ENCODE results near the gene DOCK3. TPM values are rescaled to one million over a fixed set of nuclear protein-coding genes. Genes with fewer than 3 reads are reported as not detected.

Gene DOCK3
- total RNA-seq, 1 experiment from 2014 or later = 8.3 TPM

DNA sequence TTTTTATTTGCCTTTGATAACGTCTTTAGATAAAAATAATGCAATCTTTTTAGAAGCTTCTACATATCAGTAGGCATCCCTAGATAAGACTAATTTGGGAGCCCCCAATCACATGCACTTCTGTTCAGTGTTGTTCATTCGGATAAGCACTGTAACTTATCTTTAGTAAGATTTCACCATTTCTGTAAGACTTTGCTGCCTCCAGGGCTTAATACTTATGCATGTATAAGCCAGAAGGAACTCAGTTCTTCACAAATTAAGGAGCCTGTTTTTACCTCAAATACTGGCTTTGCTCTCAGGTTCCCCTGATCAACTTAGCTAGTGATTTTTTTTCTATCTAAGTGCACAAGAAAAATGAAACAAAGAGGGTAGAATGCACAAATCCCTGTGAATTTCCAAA is 20.3 kb downstream of the DOCK3 start:
- H3K23ac ChIP-seq (ENCODE audit: insufficient read length, low read depth, low read length) = no peak overlapping the region
- TF ChIP-seq, protein P1, sequence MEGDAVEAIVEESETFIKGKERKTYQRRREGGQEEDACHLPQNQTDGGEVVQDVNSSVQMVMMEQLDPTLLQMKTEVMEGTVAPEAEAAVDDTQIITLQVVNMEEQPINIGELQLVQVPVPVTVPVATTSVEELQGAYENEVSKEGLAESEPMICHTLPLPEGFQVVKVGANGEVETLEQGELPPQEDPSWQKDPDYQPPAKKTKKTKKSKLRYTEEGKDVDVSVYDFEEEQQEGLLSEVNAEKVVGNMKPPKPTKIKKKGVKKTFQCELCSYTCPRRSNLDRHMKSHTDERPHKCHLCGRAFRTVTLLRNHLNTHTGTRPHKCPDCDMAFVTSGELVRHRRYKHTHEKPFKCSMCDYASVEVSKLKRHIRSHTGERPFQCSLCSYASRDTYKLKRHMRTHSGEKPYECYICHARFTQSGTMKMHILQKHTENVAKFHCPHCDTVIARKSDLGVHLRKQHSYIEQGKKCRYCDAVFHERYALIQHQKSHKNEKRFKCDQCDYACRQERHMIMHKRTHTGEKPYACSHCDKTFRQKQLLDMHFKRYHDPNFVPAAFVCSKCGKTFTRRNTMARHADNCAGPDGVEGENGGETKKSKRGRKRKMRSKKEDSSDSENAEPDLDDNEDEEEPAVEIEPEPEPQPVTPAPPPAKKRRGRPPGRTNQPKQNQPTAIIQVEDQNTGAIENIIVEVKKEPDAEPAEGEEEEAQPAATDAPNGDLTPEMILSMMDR (conservative IDR thresholded peaks at IDR 0.05) = no peak
- peaks cover 15 to 22% of the 10 kb centered on the region in 2 experiments; a peak in 4 of 5 replicates for H3K9me3 Mint-ChIP-seq
- H4K20me1 ChIP-seq (ENCODE audit: control insufficient read depth, insufficient read depth, insufficient read length) = no peaks in the 10 kb centered on the region
- H3K79me2 ChIP-seq (ENCODE audit: insufficient read depth, low read length) = peaks cover 1% of the 10 kb centered on the region; the same call in 1 of the 2 replicates
- no peak overlapping the region for H2BK5ac ChIP-seq (ENCODE audit: insufficient read length, low read length)
- no peak overlapping the region for H4K91ac ChIP-seq (ENCODE audit: insufficient read length, low read depth, low read length)
- no peak overlapping the region for H4K5ac ChIP-seq (ENCODE audit: insufficient read length, low read depth, low read length)
- no peaks in the 10 kb centered on the region for H3K27me3 ChIP-seq (ENCODE audit: insufficient read depth, low read length)
- H3K27ac Mint-ChIP-seq = no peak overlapping the region
- H3K9me3 ChIP-seq (ENCODE audit: control insufficient read depth, low read depth, low read length) = no peaks in the 10 kb centered on the region
- no peak overlapping the region for H2AK5ac ChIP-seq (ENCODE audit: insufficient read length, low read length)
- H3K9ac ChIP-seq (ENCODE audit: extremely low read depth, insufficient read length, low read length) = no peak overlapping the region
- no peak overlapping the region for H3K27ac ChIP-seq (ENCODE audit: insufficient read length, low read depth, low read length)
- H2AFZ ChIP-seq (ENCODE audit: low read length) = no peak overlapping the region
- H3K18ac ChIP-seq (ENCODE audit: insufficient read length, low read depth, low read length) = no peak overlapping the region
- no peak overlapping the region for H3K4me3 Mint-ChIP-seq
- H3K14ac ChIP-seq (ENCODE audit: insufficient read depth, low read length) = no peak overlapping the region
- H3K4me1 Mint-ChIP-seq = peaks cover 12 to 19% of the 10 kb centered on the region in 2 experiments; a peak in 3 of 4 replicates
- H3K79me1 ChIP-seq (ENCODE audit: insufficient read depth, low read depth, low read length, poor library complexity, severe bottlenecking) = no peaks in the 10 kb centered on the region
- DNase-seq = no peak
- H4K8ac ChIP-seq (replicated peaks; ENCODE audit: insufficient read length, low read depth, low read length) = no peak overlapping the region
- H3K56ac ChIP-seq (ENCODE audit: insufficient read length, low read depth, low read length) = no peak overlapping the region
- H3T11ph ChIP-seq (ENCODE audit: low read length) = no peak overlapping the region
- H3K4me1 ChIP-seq (ENCODE audit: insufficient read depth, low read length) = no peaks in the 10 kb centered on the region
- H3K23me2 ChIP-seq (ENCODE audit: insufficient read length, low read depth, low read length, poor library complexity, severe bottlenecking) = no peaks in the 10 kb centered on the region
- WGBS (ENCODE audit: extremely low coverage, insufficient read length, low lambda C conversion rate) = no CpG with 5 or more reads among the region's 2 CpGs
- peaks cover 9 to 22% (median 18%) of the 10 kb centered on the region in 3 experiments for H3K36me3 Mint-ChIP-seq (ENCODE audit: insufficient read depth in 1 of 3, low read depth in 3 of 3)
- no peak overlapping the region for H3K4me2 ChIP-seq (ENCODE audit: insufficient read depth, insufficient read length, low read length)
- H3K27me3 Mint-ChIP-seq (ENCODE audit: low read depth) = no peaks in the 10 kb centered on the region
- no peak overlapping the region for H2BK120ac ChIP-seq (ENCODE audit: low read depth, low read length, poor library complexity, severe bottlenecking)
- no peak overlapping the region for H3K4ac ChIP-seq (ENCODE audit: low read depth, low read length)
- no peak overlapping the region for H2BK15ac ChIP-seq (ENCODE audit: low read depth, low read length)
- no peak overlapping the region for H2BK20ac ChIP-seq (ENCODE audit: low read depth, low read length, poor library complexity, severe bottlenecking)
- no peak overlapping the region for H2BK12ac ChIP-seq (ENCODE audit: insufficient read length, low read depth, low read length)

All from H9 (cell line).